GM08714 (cell line): ENCODE measurements around the gene IL5.
"Not testable (repeated sequence)": the region's sequence is repeated elsewhere in the genome, so short reads cannot be mapped to it uniquely, and the experiment has no call there.

Experiments
- H3K4me3 ChIP-seq: fragments of 200-500 bp; sonication (Bioruptor generic); 2 replicates; pipeline ENCODE4 v1.5.1; 2014; ENCODE audit warnings: mild to moderate bottlenecking, low read length, inconsistent platforms
- ZNF274 ChIP-seq: IDR thresholded peaks from 2 replicates; pipeline ENCODE4 v1.6.1; 2012; ENCODE audit warnings: mild to moderate bottlenecking, low read depth, low read length

The IL5 gene

GRCh38 chr5:132543472-132544201, at the start of gene IL5:
TSS of gene IL5 (minus strand) at chr5:132543522. CDS start at chr5:132543478, 44 bp downstream.
- no peak within 1 kb of the TSS for H3K4me3 ChIP-seq
- no peak for TF ChIP-seq ZNF274

- TF ChIP-seq ZNF274 = no peak
- no peak overlapping the region for H3K4me3 ChIP-seq
Measured at GRCh38 chr5:132592521-132592920, 49.2 kb upstream of the IL5 start.

- TF ChIP-seq ZNF274 = no peak
- no peak overlapping the region for H3K4me3 ChIP-seq
Measured at GRCh38 chr5:132591145-132591544, 47.8 kb upstream of the IL5 start.

GRCh38 chr5:132589467-132589866, 46.1 kb upstream of the IL5 start:
- TF ChIP-seq ZNF274 = no peak
- H3K4me3 ChIP-seq = no peak overlapping the region

- H3K4me3 ChIP-seq = no peak overlapping the region
- no peak for TF ChIP-seq ZNF274
Measured at GRCh38 chr5:132586063-132586462, 42.7 kb upstream of the IL5 start.

GRCh38 chr5:132584560-132584959, 41.2 kb upstream of the IL5 start:
- not testable (repeated sequence) for H3K4me3 ChIP-seq

- TF ChIP-seq ZNF274 = no peak
Measured at GRCh38 chr5:132576123-132576522, 32.8 kb upstream of the IL5 start.

GRCh38 chr5:132566657-132567056, 23.3 kb upstream of the IL5 start:
- no peak overlapping the region for H3K4me3 ChIP-seq
- no peak for TF ChIP-seq ZNF274

More at GRCh38 chr5:132576123-132576522, 32.8 kb upstream of the IL5 start:
- no peak overlapping the region for H3K4me3 ChIP-seq

GRCh38 chr5:132564555-132564954, 21.2 kb upstream of the IL5 start:
- H3K4me3 ChIP-seq = not testable (repeated sequence)

GRCh38 chr5:132561601-132562000, 18.3 kb upstream of the IL5 start:
- no peak for TF ChIP-seq ZNF274
- H3K4me3 ChIP-seq = no peak overlapping the region

GRCh38 chr5:132559383-132560060, 16.2 kb upstream of the IL5 start:
- TF ChIP-seq ZNF274 = no peak
- H3K4me3 ChIP-seq = no peak overlapping the region

- H3K4me3 ChIP-seq = peak overlapping the region; percentile 87
- TF ChIP-seq ZNF274 = no peak
Measured at GRCh38 chr5:132557478-132558172, 14.3 kb upstream of the IL5 start.

GRCh38 chr5:132556763-132557477, 13.6 kb upstream of the IL5 start, which contains the start of gene RAD50:
TSS of gene RAD50 (plus strand) at chr5:132556977. CDS start at chr5:132557325, 348 bp downstream.
- TF ChIP-seq ZNF274 = no peak
- H3K4me3 ChIP-seq = peak within 1 kb of the TSS; percentile 87

GRCh38 chr5:132556153-132556762, 12.9 kb upstream of the IL5 start:
- no peak for TF ChIP-seq ZNF274
- H3K4me3 ChIP-seq = peak overlapping the region; percentile 87
